ENCODE data around the gene SLC22A9. TPM values are rescaled to one million over a fixed set of nuclear protein-coding genes. Genes with fewer than 3 reads are reported as not detected.

SLC22A9 gene
- total RNA-seq, 1 donor from 2014 or later, result not detected

DNA sequence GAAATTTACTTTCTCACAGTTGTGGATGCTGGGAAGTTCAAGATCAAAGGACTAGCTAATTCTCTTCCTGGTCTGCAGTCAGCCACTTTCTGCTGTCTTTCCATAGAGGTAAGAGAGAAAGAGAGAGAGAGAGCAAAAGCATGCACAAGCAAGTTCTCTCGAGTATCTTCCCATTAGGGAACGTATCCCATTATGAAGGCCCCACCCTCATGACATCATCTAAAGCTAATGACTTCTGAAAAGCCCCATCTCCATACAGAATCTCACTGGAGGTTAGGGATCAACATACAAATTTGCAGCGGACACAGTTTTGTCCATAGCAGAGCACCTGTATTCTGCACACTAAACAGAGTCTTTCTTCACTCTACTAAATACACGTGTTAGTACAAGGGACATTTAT, 17.4 kb upstream of the SLC22A9 start:
- no peaks in the 10 kb centered on the region for H3K4me1 Mint-ChIP-seq (ENCODE audit: low read depth)
- peaks cover 10% of the 10 kb centered on the region for H3K9me3 Mint-ChIP-seq (ENCODE audit: low read depth)
- TF ChIP-seq, protein P1, sequence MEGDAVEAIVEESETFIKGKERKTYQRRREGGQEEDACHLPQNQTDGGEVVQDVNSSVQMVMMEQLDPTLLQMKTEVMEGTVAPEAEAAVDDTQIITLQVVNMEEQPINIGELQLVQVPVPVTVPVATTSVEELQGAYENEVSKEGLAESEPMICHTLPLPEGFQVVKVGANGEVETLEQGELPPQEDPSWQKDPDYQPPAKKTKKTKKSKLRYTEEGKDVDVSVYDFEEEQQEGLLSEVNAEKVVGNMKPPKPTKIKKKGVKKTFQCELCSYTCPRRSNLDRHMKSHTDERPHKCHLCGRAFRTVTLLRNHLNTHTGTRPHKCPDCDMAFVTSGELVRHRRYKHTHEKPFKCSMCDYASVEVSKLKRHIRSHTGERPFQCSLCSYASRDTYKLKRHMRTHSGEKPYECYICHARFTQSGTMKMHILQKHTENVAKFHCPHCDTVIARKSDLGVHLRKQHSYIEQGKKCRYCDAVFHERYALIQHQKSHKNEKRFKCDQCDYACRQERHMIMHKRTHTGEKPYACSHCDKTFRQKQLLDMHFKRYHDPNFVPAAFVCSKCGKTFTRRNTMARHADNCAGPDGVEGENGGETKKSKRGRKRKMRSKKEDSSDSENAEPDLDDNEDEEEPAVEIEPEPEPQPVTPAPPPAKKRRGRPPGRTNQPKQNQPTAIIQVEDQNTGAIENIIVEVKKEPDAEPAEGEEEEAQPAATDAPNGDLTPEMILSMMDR (IDR thresholded peaks at IDR 0.05; ENCODE audit: unreplicated experiment), result no peak
- no peaks in the 10 kb centered on the region for H3K27me3 Mint-ChIP-seq
- H3K27ac Mint-ChIP-seq, result no peak overlapping the region
- no peaks in the 10 kb centered on the region for H3K36me3 Mint-ChIP-seq (ENCODE audit: insufficient read depth)
- no peak for DNase-seq (ENCODE audit: low spot score, unreplicated experiment)
- no peak overlapping the region for H3K4me3 Mint-ChIP-seq (ENCODE audit: low read depth)

DNA sequence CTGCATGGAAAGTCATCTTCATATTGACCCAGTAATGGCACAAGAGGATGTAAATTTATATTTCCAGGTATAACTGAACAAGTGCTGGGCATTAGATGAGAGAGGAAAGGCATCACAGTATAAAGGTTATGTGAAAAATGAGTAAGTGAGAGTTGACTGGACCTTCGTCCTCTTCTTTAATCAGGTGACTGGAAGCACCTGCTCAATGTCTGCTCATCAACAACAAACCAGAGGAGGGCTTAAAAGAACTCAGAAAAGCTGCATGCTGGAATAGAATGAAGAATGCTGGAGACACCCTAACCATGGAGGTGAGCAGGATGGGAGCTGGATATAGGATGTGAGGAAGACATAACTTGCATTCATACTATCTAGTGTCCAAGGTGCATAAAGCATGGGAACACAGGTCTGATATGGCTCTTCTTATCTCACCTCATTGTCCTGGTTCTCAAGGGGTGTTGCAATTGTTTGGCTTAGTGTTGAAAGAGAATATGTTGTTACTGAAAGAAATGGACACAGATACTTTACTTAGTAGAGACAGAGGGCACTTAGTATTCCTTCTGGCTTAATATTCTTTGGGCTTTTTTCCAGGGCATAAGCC, 7.3 kb upstream of the SLC22A9 start:
- no peaks in the 10 kb centered on the region for H3K36me3 Mint-ChIP-seq (ENCODE audit: insufficient read depth)
- no peak for DNase-seq (ENCODE audit: low spot score, unreplicated experiment)
- no peak overlapping the region for H3K4me3 Mint-ChIP-seq (ENCODE audit: low read depth)
- H3K9me3 Mint-ChIP-seq (ENCODE audit: low read depth), result peaks cover 15% of the 10 kb centered on the region
- H3K4me1 Mint-ChIP-seq (ENCODE audit: low read depth), result no peaks in the 10 kb centered on the region
- TF ChIP-seq, protein P1 (IDR thresholded peaks at IDR 0.05; ENCODE audit: unreplicated experiment), result no peak
- H3K27ac Mint-ChIP-seq, result no peak overlapping the region
- peaks cover 3% of the 10 kb centered on the region for H3K27me3 Mint-ChIP-seq

DNA sequence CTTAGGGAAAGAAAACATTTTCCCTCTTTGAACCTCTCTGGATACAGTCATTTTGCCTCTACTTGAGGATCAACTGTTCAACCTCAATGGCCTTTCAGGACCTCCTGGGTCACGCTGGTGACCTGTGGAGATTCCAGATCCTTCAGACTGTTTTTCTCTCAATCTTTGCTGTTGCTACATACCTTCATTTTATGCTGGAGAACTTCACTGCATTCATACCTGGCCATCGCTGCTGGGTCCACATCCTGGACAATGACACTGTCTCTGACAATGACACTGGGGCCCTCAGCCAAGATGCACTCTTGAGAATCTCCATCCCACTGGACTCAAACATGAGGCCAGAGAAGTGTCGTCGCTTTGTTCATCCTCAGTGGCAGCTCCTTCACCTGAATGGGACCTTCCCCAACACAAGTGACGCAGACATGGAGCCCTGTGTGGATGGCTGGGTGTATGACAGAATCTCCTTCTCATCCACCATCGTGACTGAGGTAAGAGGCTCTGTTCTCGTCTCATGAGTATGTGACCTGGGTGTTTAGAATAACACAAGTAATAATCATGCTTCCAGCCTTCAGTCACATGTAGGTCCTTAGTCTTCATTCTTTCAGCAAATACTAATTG, 495 bp downstream of the SLC22A9 start:
- Mint-ChIP-seq H3K27ac (no peak overlapping the region), H3K4me3 (ENCODE audit: low read depth) (no peak overlapping the region), H3K36me3 (ENCODE audit: insufficient read depth) (no peaks in the 10 kb centered on the region), H3K4me1 (ENCODE audit: low read depth) (peaks cover 11% of the 10 kb centered on the region), H3K27me3 (no peaks in the 10 kb centered on the region), H3K9me3 (ENCODE audit: low read depth) (no peaks in the 10 kb centered on the region)
- no peak for DNase-seq (ENCODE audit: low spot score, unreplicated experiment)
- TF ChIP-seq, protein P1 (IDR thresholded peaks at IDR 0.05; ENCODE audit: unreplicated experiment), result no peak

DNA sequence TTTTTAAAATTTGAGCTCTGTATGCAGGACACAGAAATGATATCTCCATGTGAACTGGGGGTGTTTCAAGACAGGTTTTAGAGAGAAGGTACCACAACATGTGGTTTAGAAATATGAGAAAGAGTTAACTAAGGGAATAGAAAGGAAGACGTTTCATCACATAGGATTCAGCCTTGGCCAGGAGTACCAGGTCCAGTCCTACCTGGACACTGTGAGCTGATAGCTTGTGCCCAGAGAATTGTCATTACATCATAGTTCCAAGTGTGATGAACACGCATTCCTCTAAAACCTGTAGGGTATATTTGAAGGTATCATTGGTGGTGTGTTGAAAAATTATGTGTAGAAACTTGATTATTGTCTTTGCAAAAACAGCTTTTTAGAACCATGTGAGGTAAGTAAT, 1.8 kb downstream of the SLC22A9 start:
- TF ChIP-seq, protein P1 (IDR thresholded peaks at IDR 0.05; ENCODE audit: unreplicated experiment), result no peak
- DNase-seq (ENCODE audit: low spot score, unreplicated experiment), result no peak
- H3K9me3 Mint-ChIP-seq (ENCODE audit: low read depth), result no peaks in the 10 kb centered on the region
- H3K4me1 Mint-ChIP-seq (ENCODE audit: low read depth), result peaks cover 11% of the 10 kb centered on the region
- H3K27me3 Mint-ChIP-seq, result no peaks in the 10 kb centered on the region
- no peaks in the 10 kb centered on the region for H3K36me3 Mint-ChIP-seq (ENCODE audit: insufficient read depth)
- H3K4me3 Mint-ChIP-seq (ENCODE audit: low read depth), result no peak overlapping the region
- no peak overlapping the region for H3K27ac Mint-ChIP-seq

DNA sequence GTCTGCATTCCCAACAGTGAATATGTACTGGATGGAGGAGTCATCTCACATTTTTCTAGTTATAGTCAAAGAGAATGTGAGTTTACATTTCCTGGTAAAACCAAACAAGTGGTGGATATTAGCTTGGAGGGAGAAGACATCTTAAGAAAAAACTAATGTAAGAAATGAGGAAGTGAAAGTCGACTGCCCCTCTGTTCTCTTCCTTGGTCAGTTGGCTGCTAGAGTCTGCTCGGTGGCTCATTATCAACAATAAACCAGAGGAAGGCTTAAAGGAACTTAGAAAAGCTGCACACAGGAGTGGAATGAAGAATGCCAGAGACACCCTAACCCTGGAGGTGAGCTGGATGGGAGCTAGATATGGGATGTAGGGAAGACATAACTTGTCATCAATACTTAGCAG, 5.8 kb downstream of the SLC22A9 start:
- Mint-ChIP-seq H3K4me1 (ENCODE audit: low read depth) (no peaks in the 10 kb centered on the region), H3K4me3 (ENCODE audit: low read depth) (no peak overlapping the region), H3K9me3 (ENCODE audit: low read depth) (peaks cover 5% of the 10 kb centered on the region), H3K27ac (no peak overlapping the region), H3K27me3 (no peaks in the 10 kb centered on the region), H3K36me3 (ENCODE audit: insufficient read depth) (no peaks in the 10 kb centered on the region)
- TF ChIP-seq, protein P1 (IDR thresholded peaks at IDR 0.05; ENCODE audit: unreplicated experiment), result no peak
- no peak for DNase-seq (ENCODE audit: low spot score, unreplicated experiment)

All from progenitor cell of endocrine pancreas (in vitro differentiated cells).